ENCODE measurements around the gene BANF1.
"Not testable (repeated sequence)": the region's sequence is repeated elsewhere in the genome, so short reads cannot be mapped to it uniquely, and the experiment has no call there.

Gene BANF1

GRCh38 chr11:66011239-66011784 is 9.0 kb downstream of the BANF1 start:
- DNase-seq (ENCODE audit: low read depth, low spot score) = peak; percentile 91

- peak; percentile 45 for DNase-seq (ENCODE audit: low read depth, low spot score)
These were observed 9.5 kb downstream of the BANF1 start, which contains the start of gene CST6 for GRCh38 chr11:66011785-66012303. CST6 (plus strand) TSS chr11:66012008; CDS start chr11:66012045, 37 bp downstream.

- no peak for DNase-seq (ENCODE audit: low read depth, low spot score)
These were observed 10.2 kb downstream of the BANF1 start for GRCh38 chr11:66012371-66012945.

- peak; percentile 67 for DNase-seq (ENCODE audit: low read depth, low spot score)
These were observed 10.9 kb downstream of the BANF1 start for GRCh38 chr11:66012946-66013761.

- no peak for DNase-seq (ENCODE audit: low read depth, low spot score)
These were observed 11.4 kb downstream of the BANF1 start for GRCh38 chr11:66013762-66014100.

GRCh38 chr11:66014804-66015453 is 12.6 kb downstream of the BANF1 start:
- DNase-seq (ENCODE audit: low read depth, low spot score) = no peak

- DNase-seq (ENCODE audit: low read depth, low spot score) = no peak
These were observed 13.2 kb downstream of the BANF1 start for GRCh38 chr11:66015454-66015881.

GRCh38 chr11:66015936-66016792 is 13.9 kb downstream of the BANF1 start:
- DNase-seq (ENCODE audit: low read depth, low spot score) = no peak

- no peak for DNase-seq (ENCODE audit: low read depth, low spot score)
These were observed 14.5 kb downstream of the BANF1 start for GRCh38 chr11:66016793-66017177.

- no peak for DNase-seq (ENCODE audit: low read depth, low spot score)
These were observed 15.0 kb downstream of the BANF1 start for GRCh38 chr11:66017321-66017720.

GRCh38 chr11:66020212-66020611 is 17.9 kb downstream of the BANF1 start:
- DNase-seq (ENCODE audit: low read depth, low spot score) = no peak

GRCh38 chr11:66020618-66021357 is 18.5 kb downstream of the BANF1 start:
- DNase-seq (ENCODE audit: low read depth, low spot score) = no peak

GRCh38 chr11:66022401-66023185 is 20.3 kb downstream of the BANF1 start:
- peak; percentile 91 for DNase-seq (ENCODE audit: low read depth, low spot score)

GRCh38 chr11:66023186-66023440 is 20.8 kb downstream of the BANF1 start:
- DNase-seq (ENCODE audit: low read depth, low spot score) = not testable (repeated sequence)

GRCh38 chr11:66026017-66026529 is 23.8 kb downstream of the BANF1 start, which contains the start of gene CATSPER1:
CATSPER1 (minus strand) TSS chr11:66026479; CDS start chr11:66026379, 100 bp downstream.
- DNase-seq (ENCODE audit: low read depth, low spot score) = no peak

- DNase-seq (ENCODE audit: low read depth, low spot score) = no peak
These were observed 30.8 kb downstream of the BANF1 start for GRCh38 chr11:66032957-66033735.

GRCh38 chr11:66035653-66036333 is 33.5 kb downstream of the BANF1 start:
- no peak for DNase-seq (ENCODE audit: low read depth, low spot score)

- no peak for DNase-seq (ENCODE audit: low read depth, low spot score)
These were observed 34.0 kb downstream of the BANF1 start for GRCh38 chr11:66036334-66036710.

Measured in ELF-1 (cell line).